ENCODE measurements around the gene NRAP.
"Not testable (repeated sequence)": the region's sequence is repeated elsewhere in the genome, so short reads cannot be mapped to it uniquely, and the experiment has no call there.

Gene NRAP

GRCh38 chr10:113681533-113682470 lies 18.0 kb upstream of the NRAP start:
- DNase-seq: no peak

GRCh38 chr10:113680190-113681111 lies 16.6 kb upstream of the NRAP start:
- DNase-seq: no peak

GRCh38 chr10:113679463-113680189 lies 15.8 kb upstream of the NRAP start, which contains the start of gene CASP7:
CASP7 (plus strand) TSS chr10:113679912; CDS start chr10:113697494, 17,582 bp downstream.
- peak; percentile 10 for DNase-seq

GRCh38 chr10:113666682-113667252 lies 2.9 kb upstream of the NRAP start:
- no peak for DNase-seq

GRCh38 chr10:113665806-113666354 lies 2.0 kb upstream of the NRAP start:
- DNase-seq: no peak

GRCh38 chr10:113665352-113665751 lies 1.5 kb upstream of the NRAP start:
- no peak for DNase-seq

GRCh38 chr10:113663142-113663541 lies 699 bp downstream of the NRAP start:
- no peak for DNase-seq

GRCh38 chr10:113661332-113661731 lies 2.5 kb downstream of the NRAP start:
- no peak for DNase-seq

- DNase-seq: no peak
Measured at GRCh38 chr10:113657544-113657943, 6.3 kb downstream of the NRAP start.

GRCh38 chr10:113656896-113657295 lies 6.9 kb downstream of the NRAP start:
- DNase-seq: no peak

GRCh38 chr10:113652456-113652855 lies 11.4 kb downstream of the NRAP start:
- DNase-seq: not testable (repeated sequence)

- no peak for DNase-seq
Measured at GRCh38 chr10:113651898-113652297, 11.9 kb downstream of the NRAP start.

- no peak for DNase-seq
Measured at GRCh38 chr10:113651021-113651420, 12.8 kb downstream of the NRAP start.

- DNase-seq: no peak
Measured at GRCh38 chr10:113650172-113650571, 13.7 kb downstream of the NRAP start.

GRCh38 chr10:113648478-113648877 lies 15.4 kb downstream of the NRAP start:
- DNase-seq: no peak

- DNase-seq: no peak
Measured at GRCh38 chr10:113647812-113648211, 16.0 kb downstream of the NRAP start.

GRCh38 chr10:113646336-113647201 lies 17.3 kb downstream of the NRAP start:
- DNase-seq: no peak

GRCh38 chr10:113644185-113645120 lies 19.4 kb downstream of the NRAP start:
- no peak for DNase-seq

- no peak for DNase-seq
Measured at GRCh38 chr10:113643183-113643582, 20.7 kb downstream of the NRAP start.

- no peak for DNase-seq
Measured at GRCh38 chr10:113641702-113642101, 22.1 kb downstream of the NRAP start.
